HepG2 (cell line): ENCODE measurements around the gene LRRC4C. TPM values are rescaled to one million over a fixed set of nuclear protein-coding genes. Genes with fewer than 3 reads are reported as not detected.

Source experiments
- ATAC-seq: fragments of 200-7000 bp; cut with Tn5 transposase; 3 replicates; pipeline ENCODE4 v1.9.1; 2020; ENCODE audit warnings: mild to moderate bottlenecking, moderate library complexity
- BruUV-seq: library from RNA; stranded (reverse); fragments of 400-500 nt; replicated peaks from 2 replicates; lab custom pipeline; 2021; lab: Mats Ljungman, UMichigan
- CTCF ChIA-PET: fragments of 300-600 bp; formaldehyde crosslinking; extraction: SDS; loops from one replicate; lab custom pipeline; 2021; ENCODE audit warnings: low total read pairs, inconsistent platforms, low intra/inter-chr PET ratio; lab: Yijun Ruan, JAX
- POLR2A ChIA-PET: fragments of 350-600 bp; sonication (Branson Sonifier 250); formaldehyde crosslinking; loops from one replicate; lab custom pipeline; 2020; ENCODE audit warnings: antibody characterized with exemption, inconsistent platforms; lab: Yijun Ruan, JAX
- DNase-seq: peaks from one replicate; pipeline ENCODE4 v3.0.0-alpha.2; 2015; ENCODE audit warnings: low spot score
- FAIRE-seq: peaks from 3 replicates; lab custom pipeline; 2011; peaks lifted over from hg19 to GRCh38; lab: Jason Lieb, UNC
- H2AFZ ChIP-seq: one replicate; pipeline ENCODE4 v1.6.1; 2011; ENCODE audit warnings: low read length, inconsistent platforms
- H3K27ac ChIP-seq: fragments of 300-600 bp; 3 replicates; pipeline ENCODE4 v1.8.0; 2011; ENCODE audit warnings: mixed run types, mild to moderate bottlenecking, mixed read lengths, low read length, inconsistent platforms; ENCODE audit not compliant: insufficient read depth; ENCODE audit errors: extremely low read length
- H3K27me3 ChIP-seq, 2 experiments: fragments of 200-600 bp in 1 of 2; 2 replicates in 1 of 2; 3 replicates in 1 of 2; pipeline versions ENCODE4 v1.6.0 to v1.8.0; 2011; ENCODE audit warnings: low read length in 2 of 2, mild to moderate bottlenecking in 2 of 2, moderate library complexity in 2 of 2, inconsistent platforms in 1 of 2; ENCODE audit not compliant: insufficient read depth in 2 of 2, control insufficient read depth in 1 of 2
- H3K36me3 ChIP-seq, 2 experiments: fragments of 200-600 bp in 1 of 2; replicated peaks in 1 of 2; 2 replicates in 1 of 2; 3 replicates in 1 of 2; pipeline versions ENCODE4 v1.5.1 to v1.8.0; 2011; ENCODE audit warnings: low read length in 2 of 2, inconsistent platforms in 1 of 2; ENCODE audit not compliant: insufficient read depth in 2 of 2, control insufficient read depth in 1 of 2
- H3K4me1 ChIP-seq: 2 replicates; pipeline ENCODE4 v1.5.1; 2012; ENCODE audit warnings: low read length, inconsistent platforms; ENCODE audit not compliant: insufficient read depth
- H3K4me2 ChIP-seq: 2 replicates; pipeline ENCODE4 v1.6.0; 2011; ENCODE audit warnings: low read depth, low read length, inconsistent platforms
- H3K4me3 ChIP-seq, 3 experiments: fragments of 200-600 bp in 1 of 3; sonication (generic), shearing (Covaris generic) in 1 of 3; replicated peaks in 1 of 3; 2 replicates each; pipeline ENCODE4 v1.5.1; 2011 to 2016; ENCODE audit warnings: low read length in 3 of 3, inconsistent platforms in 2 of 3, low read depth in 2 of 3, mild to moderate bottlenecking in 2 of 3, control low read depth in 1 of 3, mixed read lengths in 1 of 3; ENCODE audit not compliant: insufficient read depth in 1 of 3
- H3K79me2 ChIP-seq: one replicate; pipeline ENCODE4 v1.6.1; 2011; ENCODE audit warnings: low read length, inconsistent platforms; ENCODE audit not compliant: insufficient read depth
- H3K9ac ChIP-seq: 2 replicates; pipeline ENCODE4 v1.6.0; 2011; ENCODE audit warnings: mild to moderate bottlenecking, low read depth, low read length, inconsistent platforms; ENCODE audit not compliant: insufficient read depth
- H3K9me3 ChIP-seq: 2 replicates; pipeline ENCODE4 v1.5.1; 2012; ENCODE audit warnings: mild to moderate bottlenecking, low read length
- H4K20me1 ChIP-seq: 2 replicates; pipeline ENCODE4 v1.6.0; 2011; ENCODE audit warnings: inconsistent platforms, mild to moderate bottlenecking, low read length, moderate library complexity; ENCODE audit not compliant: insufficient read depth
- GPN1 ChIP-seq: sonication (generic); formaldehyde crosslinking; IDR thresholded peaks from 2 replicates; pipeline ENCODE4 v1.5.1; 2020; ENCODE audit warnings: missing genetic modification reagents, borderline replicate concordance
- HCFC1 ChIP-seq: fragments of 150-350 bp; IDR thresholded peaks from 2 replicates; pipeline ENCODE4 v1.6.1; 2014; ENCODE audit warnings: low read depth, low read length
- KDM2A ChIP-seq: sonication (generic); formaldehyde crosslinking; IDR thresholded peaks from 2 replicates; pipeline ENCODE4 v1.4.0; 2020; ENCODE audit warnings: low read depth, missing genetic modification reagents, borderline replicate concordance
- RNF2 ChIP-seq: fragments of 450-650 bp; conservative IDR thresholded peaks from 2 replicates; pipeline ENCODE4 v1.6.1; 2016; ENCODE audit warnings: low read depth
- SMC3 ChIP-seq: IDR thresholded peaks from 2 replicates; pipeline ENCODE4 v1.6.1; 2011; ENCODE audit warnings: low read length, improper control_type of control experiment
- STAG1 ChIP-seq: sonication (generic); formaldehyde crosslinking; IDR thresholded peaks from 2 replicates; pipeline ENCODE4 v1.4.0; 2020; ENCODE audit warnings: missing genetic modification reagents
- ZNF230 ChIP-seq: sonication (generic); formaldehyde crosslinking; IDR thresholded peaks from 2 replicates; pipeline ENCODE4 v1.4.0; 2020; ENCODE audit warnings: mild to moderate bottlenecking, missing genetic modification reagents
- ZSCAN21 ChIP-seq: sonication (generic); formaldehyde crosslinking; IDR thresholded peaks from 2 replicates; pipeline ENCODE4 v1.8.0; 2022; ENCODE audit warnings: mild to moderate bottlenecking, missing genetic modification reagents, moderate library complexity, borderline replicate concordance
- WGBS: methylation state at CpG from one replicate; pipeline ENCODE4 v1.1.6; 2017; ENCODE audit warnings: low lambda C conversion rate; 5-methylcytosine and 5-hydroxymethylcytosine counted together
- in situ Hi-C: cut with HindIII; loops from 2 replicates; pipeline ENCODE4 v1.10.0; 2017; ENCODE audit warnings: low pct_unique_long_range_greater_than_20kb; ENCODE audit not compliant: extremely low pct_ligation_motif_present
- intact Hi-C: fragments of 100-400 bp; cut with micrococcal nuclease; formaldehyde crosslinking; loops from one replicate; pipeline ENCODE4 v1.10.0; 2022; ENCODE audit not compliant: unreplicated experiment
- polyA plus RNA-seq, 8 experiments: library from polyadenylated mRNA; depleted of rRNA in 3 of 8; stranded (reverse) in 7 of 8; unstranded in 1 of 8; fragments of >200 nt; fragmentation: Illumina TruSeq in 4 of 8; extraction: Trizol in 4 of 8; gene quantifications; 2 replicates each; pipeline versions ENCODE4 v1.2.1 to v1.2.3, GENCODE V29; 2011 to 2016; ENCODE audit warnings: low read depth in 4 of 8, missing spikeins in 1 of 8, mixed read lengths in 1 of 8; ENCODE audit not compliant: insufficient read depth in 1 of 8
- total RNA-seq, 5 experiments: library from RNA; depleted of rRNA; stranded (reverse); fragments of >200 nt; fragmentation: Illumina TruSeq; extraction: Trizol; gene quantifications; 2 replicates each; pipeline ENCODE4 v1.2.3, GENCODE V29; 2016; ENCODE audit warnings: low read depth in 1 of 5
- TF ChIP-seq, protein P1 (sequence below): sonication (generic); formaldehyde crosslinking; IDR thresholded peaks from 2 replicates; pipeline ENCODE4 v1.4.0; 2020; ENCODE audit warnings: missing genetic modification reagents
- TF ChIP-seq, protein P2 (sequence below): sonication (generic); formaldehyde crosslinking; IDR thresholded peaks from 2 replicates; pipeline ENCODE4 v1.5.0; 2020; ENCODE audit warnings: mild to moderate bottlenecking, missing genetic modification reagents, moderate library complexity
- TF ChIP-seq, protein P3 (sequence below): sonication (generic); formaldehyde crosslinking; IDR thresholded peaks from 2 replicates; pipeline ENCODE4 v1.8.0; 2022; ENCODE audit warnings: missing genetic modification reagents, low read depth, mild to moderate bottlenecking, borderline replicate concordance
- TF ChIP-seq, protein P4 (sequence below): sonication (generic); formaldehyde crosslinking; IDR thresholded peaks from 2 replicates; pipeline ENCODE4 v1.5.1; 2020; ENCODE audit warnings: mild to moderate bottlenecking, moderate library complexity, missing genetic modification reagents

LRRC4C gene
- total and polyA plus RNA-seq, 2 of the 13 experiments (the other 11 are each of a cell fraction or from before 2014, with no cell fraction given) = not detected

DNA sequence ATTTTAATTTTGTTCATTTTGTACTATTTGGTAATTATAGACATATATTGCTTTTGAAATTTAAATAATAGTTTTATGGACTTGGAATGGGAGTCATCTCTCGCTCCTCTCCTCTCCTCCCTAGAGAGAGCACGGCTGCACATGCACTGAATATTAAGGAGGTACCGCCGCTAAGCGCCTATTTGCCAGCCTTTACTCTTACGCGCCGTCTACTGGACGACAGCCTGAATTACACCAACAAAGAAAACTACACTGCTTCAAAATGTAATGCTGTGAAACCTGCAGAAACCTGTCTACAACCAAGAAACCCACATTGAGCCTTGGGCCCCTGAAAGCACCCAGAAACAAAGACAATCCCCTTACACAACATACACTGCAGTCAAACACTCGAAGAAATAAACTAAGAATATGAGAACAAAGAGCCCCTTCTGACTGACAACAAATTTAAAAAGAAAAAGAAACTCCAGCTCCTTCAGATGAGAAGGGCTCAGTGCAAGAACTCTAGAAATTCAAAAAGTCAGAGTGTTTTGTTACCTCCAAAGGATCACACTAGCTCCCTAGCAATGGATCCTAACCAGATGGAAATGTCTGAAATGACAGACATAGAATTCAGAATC is 737.2 kb downstream of the LRRC4C start:
- H2AFZ ChIP-seq = no peak overlapping the region
- WGBS = under 1% methylated on average over 10 of the region's 10 CpGs
- no peak overlapping the region for H3K4me3 ChIP-seq
- intact Hi-C loops (loop anchor here (1.0 kb wide), 1 partner anchor 415 kb away; no protein-coding TSS in a partner anchor), in situ Hi-C loops (loop anchor here (10.0 kb wide), 1 partner anchor 417 kb away; no protein-coding TSS in a partner anchor)
- ATAC-seq (peak; percentile 87), DNase-seq (peak; percentile 15), FAIRE-seq (no peak)
- no peaks in the 10 kb centered on the region for H3K9me3 ChIP-seq
- no peaks in the 10 kb centered on the region for H4K20me1 ChIP-seq
- no peak overlapping the region for H3K9ac ChIP-seq
- H3K4me2 ChIP-seq = no peak overlapping the region
- H3K79me2 ChIP-seq = no peaks in the 10 kb centered on the region
- no TSS peak for BruUV-seq
- H3K4me1 ChIP-seq = no peaks in the 10 kb centered on the region
- no peaks in the 10 kb centered on the region for H3K27me3 ChIP-seq
- TF ChIP-seq GPN1 (CRISPR knock-in tag) = no peak
- peak; percentile 56 for TF ChIP-seq STAG1 (CRISPR knock-in tag)
- TF ChIP-seq, protein P1, sequence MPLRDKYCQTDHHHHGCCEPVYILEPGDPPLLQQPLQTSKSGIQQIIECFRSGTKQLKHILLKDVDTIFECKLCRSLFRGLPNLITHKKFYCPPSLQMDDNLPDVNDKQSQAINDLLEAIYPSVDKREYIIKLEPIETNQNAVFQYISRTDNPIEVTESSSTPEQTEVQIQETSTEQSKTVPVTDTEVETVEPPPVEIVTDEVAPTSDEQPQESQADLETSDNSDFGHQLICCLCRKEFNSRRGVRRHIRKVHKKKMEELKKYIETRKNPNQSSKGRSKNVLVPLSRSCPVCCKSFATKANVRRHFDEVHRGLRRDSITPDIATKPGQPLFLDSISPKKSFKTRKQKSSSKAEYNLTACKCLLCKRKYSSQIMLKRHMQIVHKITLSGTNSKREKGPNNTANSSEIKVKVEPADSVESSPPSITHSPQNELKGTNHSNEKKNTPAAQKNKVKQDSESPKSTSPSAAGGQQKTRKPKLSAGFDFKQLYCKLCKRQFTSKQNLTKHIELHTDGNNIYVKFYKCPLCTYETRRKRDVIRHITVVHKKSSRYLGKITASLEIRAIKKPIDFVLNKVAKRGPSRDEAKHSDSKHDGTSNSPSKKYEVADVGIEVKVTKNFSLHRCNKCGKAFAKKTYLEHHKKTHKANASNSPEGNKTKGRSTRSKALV (CRISPR knock-in tag) = no peak
- TF ChIP-seq SMC3 = peak; percentile 65; the same call in 1 of the 2 replicates
- TF ChIP-seq ZNF230 (CRISPR knock-in tag) = peak; percentile 64; the same call in 1 of the 2 replicates
- TF ChIP-seq KDM2A (CRISPR knock-in tag) = no peak
- TF ChIP-seq, protein P2, sequence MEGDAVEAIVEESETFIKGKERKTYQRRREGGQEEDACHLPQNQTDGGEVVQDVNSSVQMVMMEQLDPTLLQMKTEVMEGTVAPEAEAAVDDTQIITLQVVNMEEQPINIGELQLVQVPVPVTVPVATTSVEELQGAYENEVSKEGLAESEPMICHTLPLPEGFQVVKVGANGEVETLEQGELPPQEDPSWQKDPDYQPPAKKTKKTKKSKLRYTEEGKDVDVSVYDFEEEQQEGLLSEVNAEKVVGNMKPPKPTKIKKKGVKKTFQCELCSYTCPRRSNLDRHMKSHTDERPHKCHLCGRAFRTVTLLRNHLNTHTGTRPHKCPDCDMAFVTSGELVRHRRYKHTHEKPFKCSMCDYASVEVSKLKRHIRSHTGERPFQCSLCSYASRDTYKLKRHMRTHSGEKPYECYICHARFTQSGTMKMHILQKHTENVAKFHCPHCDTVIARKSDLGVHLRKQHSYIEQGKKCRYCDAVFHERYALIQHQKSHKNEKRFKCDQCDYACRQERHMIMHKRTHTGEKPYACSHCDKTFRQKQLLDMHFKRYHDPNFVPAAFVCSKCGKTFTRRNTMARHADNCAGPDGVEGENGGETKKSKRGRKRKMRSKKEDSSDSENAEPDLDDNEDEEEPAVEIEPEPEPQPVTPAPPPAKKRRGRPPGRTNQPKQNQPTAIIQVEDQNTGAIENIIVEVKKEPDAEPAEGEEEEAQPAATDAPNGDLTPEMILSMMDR (CRISPR knock-in tag) = peak; percentile 71
- TF ChIP-seq, protein P3, sequence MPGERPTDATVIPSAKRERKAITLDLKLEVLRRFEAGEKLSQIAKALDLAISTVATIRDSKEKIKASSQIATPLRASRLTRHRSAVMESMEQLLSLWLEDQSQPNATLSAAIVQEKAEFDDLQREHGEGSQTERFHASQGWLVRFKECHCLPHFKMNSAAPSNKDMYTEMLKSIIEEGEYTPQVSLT = no peak
- TF ChIP-seq RNF2 = no peak
- no peak for TF ChIP-seq HCFC1
- TF ChIP-seq, protein P4, sequence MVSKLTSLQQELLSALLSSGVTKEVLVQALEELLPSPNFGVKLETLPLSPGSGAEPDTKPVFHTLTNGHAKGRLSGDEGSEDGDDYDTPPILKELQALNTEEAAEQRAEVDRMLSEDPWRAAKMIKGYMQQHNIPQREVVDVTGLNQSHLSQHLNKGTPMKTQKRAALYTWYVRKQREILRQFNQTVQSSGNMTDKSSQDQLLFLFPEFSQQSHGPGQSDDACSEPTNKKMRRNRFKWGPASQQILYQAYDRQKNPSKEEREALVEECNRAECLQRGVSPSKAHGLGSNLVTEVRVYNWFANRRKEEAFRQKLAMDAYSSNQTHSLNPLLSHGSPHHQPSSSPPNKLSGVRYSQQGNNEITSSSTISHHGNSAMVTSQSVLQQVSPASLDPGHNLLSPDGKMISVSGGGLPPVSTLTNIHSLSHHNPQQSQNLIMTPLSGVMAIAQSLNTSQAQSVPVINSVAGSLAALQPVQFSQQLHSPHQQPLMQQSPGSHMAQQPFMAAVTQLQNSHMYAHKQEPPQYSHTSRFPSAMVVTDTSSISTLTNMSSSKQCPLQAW (CRISPR knock-in tag) = no peak
- TF ChIP-seq ZSCAN21 (CRISPR knock-in tag) = no peak
- no peaks in the 10 kb centered on the region for H3K36me3 ChIP-seq
- CTCF ChIA-PET = interaction anchor here (2.5 kb wide), 1 partner anchor 415 kb away, joined by 12 read pairs; no protein-coding TSS in a partner anchor
- POLR2A ChIA-PET = no interaction called here
- no peak overlapping the region for H3K27ac ChIP-seq
